HCT116 (cell line): ENCODE measurements around the gene FNDC3A. TPM values are rescaled to one million over a fixed set of nuclear protein-coding genes. Genes with fewer than 3 reads are reported as not detected.

Experiments used
- ATAC-seq: fragments of 200-7000 bp; cut with Tn5 transposase; 2 replicates; pipeline ENCODE4 v1.9.1; 2020; ENCODE audit warnings: mild to moderate bottlenecking, moderate library complexity
- BruUV-seq: library from RNA; stranded (reverse); fragments of 400-500 nt; replicated peaks from 2 replicates; lab custom pipeline; 2021; lab: Mats Ljungman, UMichigan
- CTCF ChIA-PET: fragments of 300-600 bp; sonication (Branson Sonifier 250); formaldehyde crosslinking; loops from one replicate; lab custom pipeline; 2021; ENCODE audit warnings: antibody characterized with exemption; lab: Charles Lee
- POLR2A ChIA-PET: fragments of 300-600, 350-600 bp; sonication (Branson Sonifier 250); formaldehyde crosslinking; loops from one replicate; lab custom pipeline; 2021; ENCODE audit warnings: antibody characterized with exemption; lab: Charles Lee
- RAD21 ChIA-PET, 2 experiments: fragments of 300-600 bp; sonication (Branson Sonifier 250); formaldehyde crosslinking; loops; one replicate each; lab custom pipeline; 2023; ENCODE audit warnings: low total read pairs in 2 of 2; ENCODE audit not compliant: uncharacterized antibody in 2 of 2, unreplicated experiment in 2 of 2, low non-redundant PET in 1 of 2; lab: Charles Lee
- DNase-seq: peaks from one replicate; pipeline ENCODE4 v3.0.0-alpha.2; 2010; ENCODE audit warnings: low read depth, low spot score
- H2AFZ ChIP-seq: fragments of 200-600 bp; shearing (Covaris generic), sonication (generic); 2 replicates; pipeline ENCODE4 v1.6.1; 2017; ENCODE audit warnings: low read depth, mixed run types, mixed read lengths, antibody characterized with exemption, low read length; ENCODE audit not compliant: poor library complexity, severe bottlenecking
- H3K27ac ChIP-seq: 2 replicates; pipeline ENCODE4 v1.5.1; 2012; ENCODE audit warnings: low read depth, low read length
- H3K27me3 ChIP-seq: fragments of 200-600 bp; sonication (generic); 2 replicates; pipeline ENCODE4 v1.6.1; 2016; ENCODE audit warnings: mixed run types, low read length, mixed read lengths; ENCODE audit not compliant: insufficient read depth
- H3K36me3 ChIP-seq, 2 experiments: fragments of 200-500 bp in 1 of 2; fragments of 200-600 bp in 1 of 2; sonication (Bioruptor generic) in 1 of 2; sonication (generic) in 1 of 2; 2 replicates each; pipeline versions ENCODE4 v1.5.1 to v1.6.1; 2014 to 2016; ENCODE audit warnings: low read length in 2 of 2, inconsistent platforms in 1 of 2, mixed read lengths in 1 of 2, mixed run types in 1 of 2; ENCODE audit not compliant: insufficient read depth in 2 of 2, control insufficient read depth in 1 of 2
- H3K4me1 ChIP-seq, 2 experiments: fragments of 200-600 bp in 1 of 2; sonication (generic) in 1 of 2; 2 replicates each; pipeline versions ENCODE4 v1.5.1 to v1.6.1; 2012 to 2017; ENCODE audit warnings: low read length in 2 of 2, inconsistent platforms in 1 of 2, mild to moderate bottlenecking in 1 of 2, mixed read lengths in 1 of 2, mixed run types in 1 of 2, moderate library complexity in 1 of 2; ENCODE audit not compliant: insufficient read depth in 2 of 2, control insufficient read depth in 1 of 2
- H3K4me2 ChIP-seq: fragments of 200-600 bp; sonication (generic); 2 replicates; pipeline ENCODE4 v1.6.1; 2017; ENCODE audit warnings: mixed run types, low read length, mixed read lengths
- H3K4me3 ChIP-seq, 2 experiments: fragments of 200-600 bp in 1 of 2; sonication (generic) in 1 of 2; replicated peaks in 1 of 2; 2 replicates each; pipeline ENCODE4 v1.5.1; 2011 to 2016; ENCODE audit warnings: low read length in 2 of 2, control low read depth in 1 of 2, low read depth in 1 of 2, mild to moderate bottlenecking in 1 of 2, mixed read lengths in 1 of 2, mixed run types in 1 of 2
- H3K79me2 ChIP-seq: fragments of 200-600 bp; sonication (generic); 2 replicates; pipeline ENCODE4 v1.6.1; 2017; ENCODE audit warnings: mild to moderate bottlenecking, mixed run types, low read length, moderate library complexity, mixed read lengths; ENCODE audit not compliant: insufficient read depth
- H3K9ac ChIP-seq: fragments of 200-600 bp; sonication (generic); 2 replicates; pipeline ENCODE4 v1.6.1; 2016; ENCODE audit warnings: low read length, mixed read lengths
- H3K9me2 ChIP-seq: fragments of 200-600 bp; sonication (generic), shearing (Covaris generic); 2 replicates; pipeline ENCODE4 v1.6.1; 2017; ENCODE audit warnings: mixed run types, mild to moderate bottlenecking, moderate library complexity; ENCODE audit not compliant: insufficient read depth
- H3K9me3 ChIP-seq, 2 experiments: fragments of 200-500 bp in 1 of 2; fragments of 200-600 bp in 1 of 2; sonication (Bioruptor generic) in 1 of 2; sonication (generic) in 1 of 2; 2 replicates each; pipeline ENCODE4 v1.6.1; 2014 to 2017; ENCODE audit warnings: low read length in 2 of 2, mixed read lengths in 2 of 2, inconsistent platforms in 1 of 2, low read depth in 1 of 2, mild to moderate bottlenecking in 1 of 2, mixed run types in 1 of 2, moderate library complexity in 1 of 2; ENCODE audit not compliant: control insufficient read depth in 1 of 2, insufficient read depth in 1 of 2
- H4K20me1 ChIP-seq: fragments of 200-600 bp; sonication (generic), shearing (Covaris generic); 2 replicates; pipeline ENCODE4 v1.6.1; 2017; ENCODE audit warnings: mixed run types, mild to moderate bottlenecking, moderate library complexity; ENCODE audit not compliant: insufficient read depth
- ATF3 ChIP-seq: IDR thresholded peaks from 2 replicates; pipeline ENCODE4 v1.6.1; 2012
- EGR1 ChIP-seq: IDR thresholded peaks from 2 replicates; pipeline ENCODE4 v1.6.1; 2012; ENCODE audit warnings: low read depth
- ELF1 ChIP-seq: IDR thresholded peaks from 2 replicates; pipeline ENCODE4 v1.6.1; 2012; ENCODE audit warnings: low read depth, borderline replicate concordance
- EZH2 ChIP-seq: fragments of 200-600 bp; sonication (generic); IDR thresholded peaks from 2 replicates; pipeline ENCODE4 v1.6.1; 2017; ENCODE audit warnings: antibody characterized with exemption, mixed run types
- EZH2phosphoT487 ChIP-seq: fragments of 200-600 bp; IDR thresholded peaks from 2 replicates; pipeline ENCODE4 v1.6.1; 2018; ENCODE audit warnings: antibody characterized with exemption, borderline replicate concordance
- JUND ChIP-seq: IDR thresholded peaks from 2 replicates; pipeline ENCODE4 v1.6.1; 2012
- MAX ChIP-seq: IDR thresholded peaks from 2 replicates; pipeline ENCODE4 v1.6.1; 2012
- POLR2A ChIP-seq: IDR thresholded peaks from 2 replicates; pipeline ENCODE4 v1.7.0; 2011; ENCODE audit warnings: borderline replicate concordance; ENCODE audit not compliant: insufficient read depth, insufficient read length; ENCODE audit errors: extremely low read depth
- POLR2AphosphoS5 ChIP-seq: IDR thresholded peaks from 2 replicates; pipeline ENCODE4 v1.6.1; 2011; ENCODE audit warnings: mild to moderate bottlenecking, low read depth, low read length, moderate library complexity
- RAD21 ChIP-seq: IDR thresholded peaks from 2 replicates; pipeline ENCODE4 v1.6.1; 2012; ENCODE audit warnings: low read depth, mild to moderate bottlenecking
- SP1 ChIP-seq: IDR thresholded peaks from 2 replicates; pipeline ENCODE4 v1.6.1; 2012; ENCODE audit warnings: low read depth
- SRF ChIP-seq: IDR thresholded peaks from 2 replicates; pipeline ENCODE4 v1.6.1; 2012; ENCODE audit warnings: low read depth
- YY1 ChIP-seq: IDR thresholded peaks from 2 replicates; pipeline ENCODE4 v1.6.1; 2011; ENCODE audit warnings: low read length, low read depth, moderate library complexity, mild to moderate bottlenecking; ENCODE audit not compliant: insufficient replicate concordance; ENCODE audit errors: extremely low read depth
- ZFX ChIP-seq: fragments of 450-650 bp; IDR thresholded peaks from 2 replicates; pipeline ENCODE4 v1.6.1; 2017
- intact Hi-C: fragments of 100-400 bp; cut with micrococcal nuclease; formaldehyde crosslinking; loops from 2 replicates; pipeline ENCODE4 v1.10.0; 2022
- total RNA-seq: library from RNA; stranded (reverse); gene quantifications from one replicate; pipeline ENCODE4 v1.2.1, GENCODE V29; 2021; ENCODE audit not compliant: unreplicated experiment
- TF ChIP-seq, protein P1 (sequence below): IDR thresholded peaks from 2 replicates; pipeline ENCODE4 v1.6.1; 2011; ENCODE audit warnings: mild to moderate bottlenecking, low read length, moderate library complexity; ENCODE audit not compliant: insufficient replicate concordance; ENCODE audit errors: extremely low read depth

FNDC3A gene
- total RNA-seq, 1 experiment from 2014 or later = 30.5 TPM

GRCh38 chr13:48930918-48931317 is 44.8 kb upstream of the FNDC3A start:
- BruUV-seq = no TSS peak
- no peak for ATAC-seq
- no peak overlapping the region for H3K27ac ChIP-seq
- TF ChIP-seq MAX (no peak), SP1 (no peak), YY1 (no peak), ZFX (no peak), RAD21 (no peak), SRF (no peak), ELF1 (no peak), ATF3 (no peak), EZH2phosphoT487 (no peak), POLR2A (no peak), POLR2AphosphoS5 (no peak), JUND (no peak), EGR1 (no peak), EZH2 (no peak)
- TF ChIP-seq, protein P1, sequence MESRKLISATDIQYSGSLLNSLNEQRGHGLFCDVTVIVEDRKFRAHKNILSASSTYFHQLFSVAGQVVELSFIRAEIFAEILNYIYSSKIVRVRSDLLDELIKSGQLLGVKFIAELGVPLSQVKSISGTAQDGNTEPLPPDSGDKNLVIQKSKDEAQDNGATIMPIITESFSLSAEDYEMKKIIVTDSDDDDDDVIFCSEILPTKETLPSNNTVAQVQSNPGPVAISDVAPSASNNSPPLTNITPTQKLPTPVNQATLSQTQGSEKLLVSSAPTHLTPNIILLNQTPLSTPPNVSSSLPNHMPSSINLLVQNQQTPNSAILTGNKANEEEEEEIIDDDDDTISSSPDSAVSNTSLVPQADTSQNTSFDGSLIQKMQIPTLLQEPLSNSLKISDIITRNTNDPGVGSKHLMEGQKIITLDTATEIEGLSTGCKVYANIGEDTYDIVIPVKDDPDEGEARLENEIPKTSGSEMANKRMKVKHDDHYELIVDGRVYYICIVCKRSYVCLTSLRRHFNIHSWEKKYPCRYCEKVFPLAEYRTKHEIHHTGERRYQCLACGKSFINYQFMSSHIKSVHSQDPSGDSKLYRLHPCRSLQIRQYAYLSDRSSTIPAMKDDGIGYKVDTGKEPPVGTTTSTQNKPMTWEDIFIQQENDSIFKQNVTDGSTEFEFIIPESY = no peak
- TF ChIP-seq, all 23 proteins: peak for 0
- H4K20me1 ChIP-seq = no peaks in the 10 kb centered on the region
- POLR2A ChIA-PET = no interaction called here
- no peaks in the 10 kb centered on the region for H3K4me1 ChIP-seq
- CTCF ChIA-PET = no interaction called here
- H3K79me2 ChIP-seq = no peaks in the 10 kb centered on the region
- H3K9me2 ChIP-seq = no peaks in the 10 kb centered on the region
- H3K9me3 ChIP-seq = no peaks in the 10 kb centered on the region
- RAD21 ChIA-PET = no interaction called here
- no peak overlapping the region for H3K9ac ChIP-seq
- DNase-seq = no peak
- no peak overlapping the region for H3K4me2 ChIP-seq
- H3K36me3 ChIP-seq = no peaks in the 10 kb centered on the region
- intact Hi-C loops = no loop called here
- no peak overlapping the region for H3K4me3 ChIP-seq
- H2AFZ ChIP-seq = no peak overlapping the region
- no peaks in the 10 kb centered on the region for H3K27me3 ChIP-seq
